NOMO-1 treated with dmso at 0.1 percent for 144 hours (cell line): ENCODE results near the gene ZCCHC24.

ENCODE experiments used
- DNase-seq: peaks from one replicate; lab custom pipeline; 2025; ENCODE audit not compliant: unreplicated experiment; lab: John Stamatoyannopoulos, UW

Gene ZCCHC24

DNA sequence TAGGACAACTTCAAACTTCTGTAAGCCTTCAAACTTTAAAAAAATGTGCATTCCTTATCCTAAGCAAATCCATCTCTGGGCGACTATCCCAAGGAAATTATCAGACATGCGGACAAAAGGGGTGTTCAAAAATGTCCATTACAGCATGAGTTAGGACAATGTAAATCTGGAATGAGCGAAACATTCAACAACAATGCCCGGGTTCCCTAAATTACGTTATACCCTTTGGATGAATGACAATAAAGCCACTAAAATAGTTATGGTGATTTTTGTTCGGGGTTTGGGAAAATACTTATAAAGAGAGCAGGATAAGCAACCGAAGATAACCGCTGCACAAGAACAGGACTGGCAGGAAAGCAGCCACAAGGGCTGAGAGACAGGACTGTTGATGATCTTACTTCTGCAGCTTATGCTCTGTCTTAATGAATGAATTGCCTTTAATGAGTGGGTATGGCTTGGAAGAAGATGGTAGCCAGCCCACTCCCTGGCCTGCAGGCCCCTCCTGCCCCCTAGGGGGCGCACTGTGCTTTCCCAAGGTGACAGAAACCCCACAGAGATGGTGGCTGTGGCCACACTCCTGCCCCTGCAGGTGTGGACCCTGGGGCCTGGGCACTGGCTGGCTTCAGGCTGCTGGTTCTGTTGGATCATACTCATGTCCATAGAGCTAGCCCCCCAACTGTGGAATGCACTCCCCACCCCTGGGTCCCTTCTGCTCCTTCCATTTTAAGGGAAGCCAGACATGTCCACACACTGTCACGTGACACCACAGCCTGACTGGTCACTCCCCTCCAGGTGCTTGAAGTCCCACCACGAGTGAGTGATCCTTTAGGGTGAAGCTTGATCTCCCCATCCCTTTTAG, 45.0 kb downstream of the ZCCHC24 start:
- DNase-seq, result no peak

DNA sequence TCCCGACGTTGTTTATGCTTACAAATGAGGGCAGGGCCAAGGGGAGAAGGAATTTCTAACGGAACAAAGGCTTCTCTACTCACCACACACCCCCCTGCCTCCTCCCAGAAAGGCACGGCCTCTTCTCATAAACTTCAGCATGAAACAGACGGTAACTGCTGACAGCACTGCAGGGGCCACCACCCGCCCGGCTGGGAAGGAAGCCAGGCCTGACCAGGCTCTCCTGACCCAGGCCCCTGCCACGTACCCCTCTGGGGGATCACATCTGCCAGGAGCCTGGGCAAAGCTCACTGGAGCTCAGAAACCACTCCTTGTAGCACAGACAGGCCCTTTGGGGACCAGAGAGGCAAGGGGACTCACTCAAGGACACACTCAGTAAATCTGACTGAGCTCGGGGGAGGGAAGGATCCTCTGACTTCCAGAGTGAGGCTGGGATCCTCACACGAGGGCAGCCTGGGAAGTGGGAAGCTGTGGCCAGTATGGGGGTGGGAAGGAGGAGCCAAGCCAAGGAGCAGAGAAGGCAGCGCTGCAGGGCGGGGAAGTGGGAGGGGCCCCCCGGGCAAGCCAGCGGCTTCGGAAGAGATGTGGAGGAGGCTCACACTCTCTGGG, 46.1 kb downstream of the ZCCHC24 start:
- no peak for DNase-seq

DNA sequence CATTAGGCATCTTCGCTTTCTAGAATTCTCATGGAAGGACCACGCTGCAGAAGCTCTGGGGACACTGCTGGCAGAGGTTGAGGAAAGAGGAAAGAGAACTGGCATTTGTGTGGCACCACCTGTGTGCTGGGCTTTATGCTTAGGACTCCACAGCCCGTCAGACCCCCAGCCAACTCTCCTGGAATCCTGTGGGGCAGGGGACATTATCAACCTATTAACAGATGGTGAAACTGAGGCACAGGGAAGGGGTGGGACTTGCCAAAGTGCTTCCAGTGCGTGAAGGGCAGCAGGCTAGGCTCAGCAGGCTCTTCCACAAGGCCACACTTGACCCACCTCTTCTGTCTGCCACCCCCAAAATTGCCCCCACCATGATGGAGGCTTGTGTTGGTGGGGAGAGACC, 46.8 kb downstream of the ZCCHC24 start:
- no peak for DNase-seq

DNA sequence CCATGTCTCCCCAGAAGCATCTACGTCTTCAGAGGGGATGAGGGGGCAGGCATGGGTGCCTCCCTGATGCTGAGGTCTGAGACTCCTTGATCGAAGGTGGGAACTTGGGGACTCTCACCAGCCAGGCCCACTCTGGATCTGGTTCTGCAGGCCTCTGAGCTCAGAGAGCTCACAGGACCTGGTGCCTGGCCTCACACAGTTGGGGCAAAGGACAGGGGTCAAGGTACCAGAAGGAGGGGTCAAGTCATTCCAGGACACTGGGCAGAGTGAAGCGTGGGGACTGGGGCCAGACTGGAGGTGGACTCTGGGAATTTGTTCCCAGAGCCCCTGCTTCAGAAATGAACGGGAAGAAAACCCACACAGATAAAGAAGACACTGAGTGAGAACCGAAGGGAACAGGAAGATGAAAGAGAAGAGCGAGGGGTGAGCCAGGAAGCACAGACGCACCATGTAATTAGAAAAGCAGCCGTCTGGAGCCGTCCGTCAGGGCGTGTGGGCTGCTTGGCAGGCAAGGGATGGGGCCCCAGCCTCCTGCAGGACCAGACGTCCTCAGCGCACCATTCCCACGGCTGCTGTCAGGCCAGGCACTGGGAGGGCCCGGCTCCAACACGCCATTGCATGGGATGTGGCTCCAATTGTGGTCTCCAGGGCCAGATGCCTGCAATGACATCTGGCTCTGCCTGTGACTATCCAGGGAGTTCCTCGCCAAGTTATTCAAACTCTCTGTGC, 47.7 kb downstream of the ZCCHC24 start:
- DNase-seq, result no peak

DNA sequence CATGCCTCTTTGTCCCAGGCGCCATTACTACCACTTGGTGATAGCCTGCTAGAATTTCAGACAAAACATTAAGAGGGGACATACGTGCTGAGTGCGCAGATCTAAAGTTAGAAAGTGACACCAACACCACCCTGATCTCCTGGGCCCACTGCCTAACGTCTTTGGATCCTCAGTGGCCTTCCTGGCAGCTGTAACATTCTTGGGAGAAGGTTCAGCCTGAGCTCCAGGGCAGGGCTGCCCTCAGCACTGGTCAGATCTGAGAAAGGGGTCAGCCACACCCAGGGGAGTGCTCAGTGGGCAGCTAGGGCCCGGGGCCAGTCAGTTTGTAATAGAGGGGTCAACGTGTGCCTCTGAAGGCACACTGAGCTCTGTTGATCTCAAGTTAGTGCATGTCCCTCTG, 48.4 kb downstream of the ZCCHC24 start:
- no peak for DNase-seq

DNA sequence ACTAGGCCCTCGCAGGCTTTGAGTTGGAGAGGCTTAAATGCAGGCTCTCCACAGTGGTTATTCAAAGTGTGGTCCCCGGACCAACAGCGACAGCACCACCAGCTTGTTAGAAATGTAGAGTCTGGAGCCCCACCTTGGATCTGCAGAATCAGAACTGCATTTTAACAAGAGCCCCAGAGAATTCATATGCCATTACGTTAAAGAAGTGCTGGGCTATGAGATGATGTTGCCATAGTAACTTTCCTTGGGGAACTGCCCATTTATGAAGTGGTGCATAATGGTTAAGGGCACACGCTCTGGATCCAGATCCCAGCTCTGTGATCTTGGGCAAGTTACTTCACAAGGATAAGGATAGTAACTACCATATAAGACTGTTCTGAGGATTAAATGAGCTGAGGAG, 48.9 kb downstream of the ZCCHC24 start:
- DNase-seq, result no peak

DNA sequence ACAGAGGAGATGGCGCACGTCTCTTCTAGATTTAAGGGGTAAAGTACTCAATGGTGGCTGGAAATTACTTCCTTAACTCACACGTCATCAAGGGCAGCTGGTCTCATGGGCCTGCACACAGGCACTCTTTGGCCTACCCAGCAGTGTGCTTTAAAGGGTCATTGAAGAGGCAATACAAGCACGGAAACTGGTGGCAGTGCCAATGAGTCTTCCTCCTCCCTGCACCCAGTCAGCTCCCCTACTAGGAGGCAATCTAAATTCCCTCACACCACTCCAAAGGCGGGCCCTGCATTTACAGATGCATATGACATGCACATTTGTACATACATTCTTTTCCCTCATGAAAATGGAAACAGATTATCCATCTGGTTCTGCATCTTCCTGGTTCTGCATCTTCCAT, 50.8 kb downstream of the ZCCHC24 start:
- DNase-seq, result no peak

DNA sequence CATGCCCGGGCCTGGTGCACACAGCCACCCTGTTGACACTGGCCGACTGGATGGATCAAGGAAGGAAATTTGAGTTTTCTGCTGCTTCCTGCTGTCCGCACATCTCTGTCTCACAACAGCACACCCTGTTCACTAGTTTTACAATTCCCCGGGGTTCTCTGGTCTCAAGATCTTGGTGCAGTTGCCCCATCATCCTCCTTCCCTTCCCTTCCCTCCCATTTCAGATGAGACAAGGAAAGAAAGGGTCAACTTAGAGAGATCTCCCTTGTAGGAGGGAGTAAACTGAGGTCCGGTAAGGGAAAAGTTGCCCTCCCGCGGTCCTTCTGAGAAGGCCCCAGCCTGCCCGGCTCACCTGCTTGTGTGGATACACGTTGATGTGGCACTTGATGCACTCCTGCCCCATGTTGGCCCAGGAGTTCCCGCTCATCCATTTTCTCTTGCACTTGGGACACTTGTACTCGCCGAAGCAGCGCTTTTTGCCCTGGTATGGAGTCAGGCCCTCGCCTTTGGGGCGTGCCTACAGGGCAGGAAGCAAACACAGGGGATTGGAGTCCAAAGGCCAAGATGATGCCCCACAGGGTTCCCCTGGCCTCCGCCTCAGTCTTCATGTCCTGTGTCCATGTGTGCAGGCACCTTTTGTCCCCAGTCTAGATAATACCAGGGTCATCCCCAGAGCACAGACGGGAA, 51.4 kb downstream of the ZCCHC24 start:
- DNase-seq, result no peak

DNA sequence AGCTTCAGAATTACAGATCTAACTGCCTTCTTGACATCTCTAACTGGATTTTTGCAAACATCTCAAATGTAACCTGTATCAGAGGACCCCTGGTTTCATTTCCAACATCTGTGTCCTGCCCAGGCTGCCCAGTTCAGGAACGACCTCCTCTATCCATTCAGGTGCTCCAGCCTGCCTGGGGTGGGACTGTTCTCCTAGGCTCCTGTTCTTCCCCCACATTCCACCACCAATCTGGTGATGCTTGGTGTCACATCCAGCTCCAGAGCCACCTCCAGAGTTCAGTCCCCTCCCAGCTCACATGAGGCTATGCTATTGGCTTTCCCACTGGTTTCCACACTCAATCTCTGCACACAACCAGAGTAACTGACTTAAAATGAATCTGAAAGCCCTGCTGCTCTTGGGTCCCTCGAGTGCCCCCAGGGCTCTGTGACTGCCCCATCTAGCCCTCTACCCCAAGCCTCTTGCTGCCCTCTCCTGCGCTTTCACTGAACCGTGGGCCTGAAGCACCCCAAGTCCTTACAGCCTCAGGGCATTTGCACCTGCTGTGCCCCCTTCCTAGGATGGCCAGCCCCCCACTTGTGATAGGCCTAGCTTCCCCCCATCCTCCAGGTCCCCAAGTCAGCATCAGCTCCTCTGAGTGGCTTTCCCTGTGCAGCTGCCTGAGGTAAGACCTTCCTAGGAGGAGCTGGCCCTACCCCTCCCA, 52.1 kb downstream of the ZCCHC24 start:
- no peak for DNase-seq

DNA sequence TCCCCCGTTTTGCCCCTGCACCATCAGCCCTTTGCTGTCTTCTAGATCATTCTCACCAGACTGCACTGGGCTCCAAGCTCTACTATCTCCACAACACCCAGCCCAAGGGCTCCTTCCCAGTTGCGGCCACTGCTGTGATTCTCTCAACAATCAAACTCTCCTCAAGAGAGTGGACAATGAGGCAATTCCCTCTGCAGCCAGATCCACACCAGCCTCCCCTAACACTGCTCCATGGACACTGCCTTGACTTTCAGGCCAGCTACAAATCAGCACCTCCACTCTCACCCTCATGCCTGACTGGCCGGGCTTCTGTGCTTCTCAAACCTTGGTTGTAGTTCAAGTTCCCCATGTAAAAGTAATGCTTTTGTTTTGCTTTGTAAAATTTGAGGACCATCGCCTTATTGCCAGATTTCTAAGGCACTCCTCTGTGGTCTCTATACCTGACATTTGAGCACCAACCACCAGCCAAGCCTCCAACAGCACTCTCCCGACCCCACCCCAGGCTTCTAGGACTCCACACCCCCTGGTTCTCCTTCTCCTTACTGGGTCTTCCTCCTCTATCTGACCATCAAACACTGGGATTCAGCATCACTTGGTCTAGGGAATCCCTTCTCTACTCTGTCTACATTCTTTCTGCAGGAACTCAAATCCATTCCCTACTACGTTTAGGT, 52.8 kb downstream of the ZCCHC24 start:
- DNase-seq, result no peak

DNA sequence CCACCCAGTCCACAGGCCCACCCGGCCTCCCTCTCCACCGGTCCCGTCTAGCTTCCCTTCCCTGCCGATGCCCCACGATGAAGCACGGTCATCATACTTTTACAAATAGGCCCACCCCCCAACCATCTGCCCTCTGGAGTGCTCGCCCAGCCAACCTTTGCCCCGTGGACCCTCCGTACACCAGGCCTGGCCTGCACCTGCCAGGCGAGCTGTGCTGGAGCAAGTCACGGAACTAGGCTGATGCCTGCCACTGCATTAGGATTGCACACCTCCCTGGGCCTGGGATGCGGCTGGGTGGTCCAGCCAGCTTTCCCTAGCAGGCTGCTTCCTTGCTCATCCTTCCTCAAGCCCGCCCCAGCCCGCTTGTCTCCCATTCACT, 53.4 kb downstream of the ZCCHC24 start:
- no peak for DNase-seq

DNA sequence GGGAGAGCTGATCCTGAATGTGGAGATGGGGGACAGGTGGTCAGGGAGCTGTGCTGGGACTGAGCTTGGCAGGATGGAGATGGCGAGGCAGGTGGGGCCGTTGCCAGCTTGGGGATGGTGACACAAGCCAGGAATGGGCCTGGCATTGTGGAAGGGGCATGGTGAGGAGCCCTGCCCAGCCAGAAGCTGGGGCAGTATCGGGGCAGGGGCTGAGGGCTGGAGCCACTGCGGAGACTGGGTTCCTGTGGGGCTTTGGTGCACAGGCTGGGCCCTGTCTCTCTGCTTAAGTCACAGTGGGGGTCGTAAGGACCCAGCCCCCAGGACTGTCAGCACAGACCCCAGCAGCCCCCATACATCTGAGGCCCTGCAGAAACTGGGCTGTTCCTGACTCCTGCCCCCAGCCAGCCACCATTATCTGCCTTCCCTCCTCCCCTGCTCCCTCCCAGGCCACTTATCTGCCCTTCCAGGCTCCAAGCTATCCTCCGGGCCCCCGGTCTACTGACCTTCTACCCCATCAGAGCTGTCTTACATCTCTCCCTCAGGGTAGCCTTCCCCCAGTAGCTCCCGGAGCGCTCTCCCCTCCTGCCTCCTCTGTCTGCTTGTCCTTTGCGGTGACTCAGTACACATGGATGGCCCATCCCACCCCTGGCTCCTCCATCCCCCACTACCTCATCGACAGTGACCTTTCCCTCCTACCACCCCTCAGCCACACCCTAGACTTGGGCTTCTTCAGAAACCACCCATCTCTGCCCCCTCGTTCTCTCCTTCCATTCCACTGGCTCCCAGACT, 54.0 kb downstream of the ZCCHC24 start:
- DNase-seq, result no peak

DNA sequence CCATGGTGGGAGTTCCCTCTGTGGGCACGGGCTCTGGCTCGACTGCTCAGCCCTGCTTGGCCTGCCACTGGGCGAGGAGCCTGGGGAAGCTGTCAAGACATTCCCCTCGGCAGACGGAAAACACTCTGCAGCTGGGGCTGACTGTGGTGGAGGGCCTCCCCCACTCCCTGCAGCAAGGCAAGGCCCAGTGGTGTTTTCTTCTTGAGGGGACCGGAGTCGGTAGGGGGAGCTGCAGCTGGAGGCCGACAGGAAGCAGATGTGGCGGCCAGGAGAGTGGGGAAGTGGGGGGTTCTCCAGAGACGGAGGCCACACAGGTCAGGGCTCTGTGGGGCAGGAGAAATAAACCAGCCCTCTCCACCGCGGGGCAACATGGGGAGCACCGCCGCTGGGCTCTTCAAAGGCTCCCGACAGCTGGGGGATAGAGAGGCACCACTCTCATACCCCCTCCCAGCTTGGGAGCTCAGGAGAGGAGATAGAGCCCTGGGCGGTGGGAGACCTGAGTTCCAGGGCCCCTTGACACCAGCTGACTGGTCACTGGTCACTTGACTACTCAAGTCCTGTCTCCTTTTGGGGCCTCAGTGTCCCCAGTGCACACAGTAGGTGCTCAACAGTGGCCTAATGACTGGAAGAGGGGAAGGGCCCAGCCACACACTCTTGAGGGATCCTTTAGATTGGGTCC, 54.7 kb downstream of the ZCCHC24 start:
- DNase-seq, result no peak

DNA sequence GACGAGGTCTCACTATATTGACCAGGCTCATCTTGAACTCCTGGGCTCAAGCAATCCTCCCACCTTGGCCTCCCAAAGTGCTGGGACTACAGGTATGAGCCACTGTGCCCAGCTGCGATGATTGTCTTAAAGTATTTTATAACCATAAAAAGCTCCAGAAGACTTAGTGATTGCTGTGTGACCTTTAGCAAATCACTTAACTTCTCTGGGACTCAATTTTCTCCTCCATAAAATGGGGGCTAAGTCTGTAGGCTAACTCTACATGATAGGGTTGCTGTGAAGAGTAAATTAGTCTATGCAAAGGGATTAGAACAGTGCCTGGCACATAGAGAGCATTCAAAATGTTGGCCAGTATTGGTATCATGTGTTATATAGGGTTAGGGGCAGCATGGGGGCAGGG, 55.4 kb downstream of the ZCCHC24 start:
- no peak for DNase-seq

DNA sequence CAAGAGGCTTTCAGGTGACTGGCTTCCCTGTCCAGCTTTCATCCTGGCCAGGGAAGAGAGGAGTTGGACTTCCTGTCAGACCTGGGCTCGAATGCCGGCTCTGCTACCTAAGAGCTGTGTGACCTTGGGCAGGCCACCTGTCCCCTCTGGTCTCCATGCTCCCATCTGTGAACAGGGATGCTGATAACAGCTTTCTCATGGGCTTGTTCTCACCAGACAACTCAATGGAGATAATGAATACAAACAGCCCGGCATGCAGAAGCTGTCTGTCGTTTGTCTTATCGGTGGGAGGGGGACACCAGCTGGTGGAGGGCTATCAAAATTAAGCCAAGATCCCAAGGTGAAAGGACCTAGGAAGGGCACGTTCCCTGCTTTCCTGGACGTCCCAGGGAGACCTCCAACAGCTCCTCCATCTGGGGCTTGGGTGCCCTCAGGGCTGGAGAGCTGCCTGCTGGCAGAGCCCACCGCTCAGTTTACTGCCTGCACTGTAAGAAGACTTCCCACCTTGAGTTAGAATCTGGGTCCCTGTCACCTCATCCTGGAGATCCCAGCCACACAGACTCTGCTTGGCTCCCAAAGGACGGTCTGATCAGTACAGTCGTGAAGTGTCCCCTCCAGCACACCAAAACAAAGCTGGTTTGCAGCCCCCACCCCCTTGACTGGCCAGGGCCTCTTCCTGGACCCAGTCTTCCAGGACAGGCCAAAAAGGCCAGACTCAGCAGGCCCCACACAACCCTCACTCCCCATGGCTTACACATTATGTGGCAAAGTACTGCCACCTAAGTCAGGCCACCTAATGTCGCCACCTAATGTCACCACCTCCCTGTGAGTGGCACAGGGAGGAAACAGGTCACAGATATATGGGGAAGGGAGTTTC, 57.2 kb downstream of the ZCCHC24 start:
- DNase-seq, result no peak

DNA sequence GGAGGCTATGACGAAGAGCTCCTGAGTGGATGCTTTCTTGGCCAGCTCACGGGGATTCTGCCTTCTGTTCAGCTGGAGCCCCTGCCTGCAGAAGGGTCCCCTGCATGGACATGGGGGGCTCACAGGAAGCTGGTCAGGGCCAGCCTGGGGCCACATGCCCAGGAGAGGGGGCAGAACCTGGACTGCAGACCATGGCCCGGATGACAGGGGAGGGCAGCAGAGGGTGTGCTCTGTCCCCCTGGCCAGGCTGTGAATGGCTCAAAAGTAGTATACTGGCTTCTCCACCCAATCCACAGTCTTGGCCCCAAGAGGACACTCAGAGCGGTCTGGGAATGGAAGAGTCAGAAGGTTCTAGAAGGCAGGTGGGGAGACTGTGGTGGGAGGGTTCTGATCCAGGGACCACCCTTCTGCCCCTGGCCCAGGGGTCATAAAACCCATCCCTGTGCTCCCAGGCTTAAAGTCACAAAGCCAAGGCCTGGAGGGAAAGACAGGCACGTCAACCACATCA, 57.9 kb downstream of the ZCCHC24 start:
- no peak for DNase-seq

DNA sequence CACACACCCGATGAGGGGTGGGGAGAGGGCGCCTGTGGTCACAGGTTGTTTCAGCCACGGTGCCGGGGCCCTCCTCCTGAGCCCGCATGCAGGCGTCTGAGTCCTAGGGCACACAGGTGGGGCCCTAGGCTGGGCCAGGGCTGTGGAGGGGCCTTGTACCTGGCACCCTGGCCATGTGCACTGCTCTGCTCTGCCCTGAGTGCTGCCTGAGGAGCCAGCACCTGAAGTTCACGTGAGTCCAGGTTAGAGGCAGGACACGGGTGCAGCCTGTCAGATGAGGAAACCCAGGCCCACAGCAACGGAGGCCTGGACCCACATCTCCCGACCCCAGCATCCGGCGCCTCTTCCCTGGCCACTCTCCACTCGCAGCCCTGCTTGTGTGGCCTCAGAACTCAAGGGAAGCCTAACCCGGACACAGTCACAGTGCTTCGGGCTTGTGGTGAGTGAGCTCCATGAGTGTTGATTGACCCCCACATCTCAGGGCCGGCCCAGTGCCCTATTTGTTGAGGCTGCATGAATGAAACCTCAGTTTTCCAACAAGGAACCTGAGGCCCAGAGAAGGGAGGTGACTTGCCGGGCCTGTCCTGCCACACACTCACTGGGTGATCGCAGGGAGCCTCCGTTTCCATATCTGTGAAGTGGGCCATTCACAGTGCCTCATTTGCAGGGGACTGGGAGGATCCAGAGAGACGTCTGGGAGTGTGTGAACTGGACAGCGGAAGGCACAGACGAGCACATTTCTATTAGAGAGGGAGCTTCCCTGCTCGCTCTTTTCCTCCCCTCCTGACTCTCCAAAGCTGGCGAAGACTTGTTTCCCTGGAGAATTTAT, 58.6 kb downstream of the ZCCHC24 start:
- DNase-seq, result no peak
